Thymus (tissue), 11 donors: ENCODE results near the gene LEF1. TPM values are rescaled to one million over a fixed set of nuclear protein-coding genes. Genes with fewer than 3 reads are reported as not detected.

Source experiments
- DNase-seq, 9 donors: peaks; one replicate each; pipeline ENCODE4 v3.0.0-alpha.2; 2013; ENCODE audit warnings: low spot score in 9 of 9, low read depth in 6 of 9, missing footprints in 1 of 9
- H3K27ac ChIP-seq, 2 donors: one replicate each; pipeline ENCODE4 v1.5.1; 2013; ENCODE audit warnings: control low read depth in 1 of 2, low read depth in 1 of 2, low read length in 1 of 2, mild to moderate bottlenecking in 1 of 2, moderate library complexity in 1 of 2
- H3K27me3 ChIP-seq, 2 donors: one replicate each; pipeline ENCODE4 v1.5.1; 2013; ENCODE audit warnings: low read length in 1 of 2; ENCODE audit not compliant: control insufficient read depth in 2 of 2, insufficient read depth in 1 of 2
- H3K36me3 ChIP-seq, 2 donors: one replicate each; pipeline ENCODE4 v1.5.1; 2013; ENCODE audit warnings: low read length in 1 of 2, mild to moderate bottlenecking in 1 of 2, moderate library complexity in 1 of 2; ENCODE audit not compliant: control insufficient read depth in 2 of 2, insufficient read depth in 2 of 2
- H3K4me1 ChIP-seq, 2 donors: one replicate each; pipeline ENCODE4 v1.5.1; 2013; ENCODE audit warnings: low read length in 2 of 2; ENCODE audit not compliant: control insufficient read depth in 2 of 2, insufficient read depth in 2 of 2
- H3K4me3 ChIP-seq, 2 donors: one replicate each; pipeline ENCODE4 v1.5.1; 2013; ENCODE audit warnings: low read length in 2 of 2, control low read depth in 1 of 2, mild to moderate bottlenecking in 1 of 2
- H3K9me3 ChIP-seq, 2 donors: one replicate each; pipeline ENCODE4 v1.5.1; 2013; ENCODE audit warnings: low read length in 1 of 2, mild to moderate bottlenecking in 1 of 2; ENCODE audit not compliant: control insufficient read depth in 2 of 2, insufficient read depth in 1 of 2
- WGBS: extraction: QIAGEN DNeasy Blood & Tissue Kit; methylation state at CpG from one replicate; pipeline ENCODE4 v1.1.7; 2013; 5-methylcytosine and 5-hydroxymethylcytosine counted together
- polyA plus RNA-seq: library from polyadenylated mRNA; stranded (reverse); fragments of 200-250 nt; gene quantifications from one replicate; pipeline ENCODE4 v1.2.3, GENCODE V29; 2013
- total RNA-seq: library from RNA; stranded (reverse); fragments of 120-200 nt; gene quantifications from one replicate; pipeline ENCODE4 v1.2.4, GENCODE V29; 2013
- donor health status: healthy.

Gene LEF1
- total and polyA plus RNA-seq, 2 donors, result 536 to 655 TPM

DNA sequence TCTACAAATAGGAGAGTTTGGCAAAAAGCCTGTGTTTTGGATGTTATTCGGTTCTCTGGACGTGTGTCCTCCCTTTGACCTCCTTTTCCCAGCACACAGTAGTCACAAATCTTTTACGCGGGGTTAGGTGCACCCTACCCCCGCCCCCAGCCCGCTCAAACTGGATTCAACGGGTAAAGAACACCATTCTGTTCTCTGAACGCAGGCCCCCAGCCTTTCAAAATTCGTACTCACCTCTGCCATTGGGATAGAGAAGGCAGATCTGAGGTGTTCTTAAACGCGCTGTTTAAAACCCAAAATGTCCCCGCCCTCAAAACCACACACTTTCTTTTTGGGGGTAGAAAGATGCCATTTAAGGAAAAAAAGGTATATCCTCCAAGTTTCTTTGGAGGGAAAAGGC lies 2.7 kb downstream of the LEF1 start:
- 4% methylated on average over 12 of the region's 12 CpGs for WGBS
- DNase-seq, result peak in 7 of 9 donors; percentile 63 to 95 (median 87)
- Histone ChIP-seq H3K36me3 (peaks cover 12 to 43% of the 10 kb centered on the region in 2 donors), H3K27ac (peak overlapping the region; percentile 95 to 97), H3K9me3 (no peaks in the 10 kb centered on the region), H3K27me3 (peaks cover 0 to 24% of the 10 kb centered on the region in 2 donors), H3K4me3 (peak overlapping the region; percentile 68 to 91), H3K4me1 (peaks cover 10 to 16% of the 10 kb centered on the region in 2 donors)

GRCh38 chr4:108165586-108165985 lies 3.1 kb downstream of the LEF1 start:
- Histone ChIP-seq H3K4me3 (peak overlapping the region; percentile 68 to 91), H3K27ac (peak overlapping the region; percentile 95 to 97), H3K9me3 (no peaks in the 10 kb centered on the region), H3K36me3 (peaks cover 15 to 47% of the 10 kb centered on the region in 2 donors), H3K4me1 (peaks cover 7 to 14% of the 10 kb centered on the region in 2 donors), H3K27me3 (peaks cover 0 to 22% of the 10 kb centered on the region in 2 donors)
- DNase-seq, result peak in 2 of 9 donors; percentile 55 to 75
- 14% methylated on average over 10 of the region's 10 CpGs for WGBS

DNA sequence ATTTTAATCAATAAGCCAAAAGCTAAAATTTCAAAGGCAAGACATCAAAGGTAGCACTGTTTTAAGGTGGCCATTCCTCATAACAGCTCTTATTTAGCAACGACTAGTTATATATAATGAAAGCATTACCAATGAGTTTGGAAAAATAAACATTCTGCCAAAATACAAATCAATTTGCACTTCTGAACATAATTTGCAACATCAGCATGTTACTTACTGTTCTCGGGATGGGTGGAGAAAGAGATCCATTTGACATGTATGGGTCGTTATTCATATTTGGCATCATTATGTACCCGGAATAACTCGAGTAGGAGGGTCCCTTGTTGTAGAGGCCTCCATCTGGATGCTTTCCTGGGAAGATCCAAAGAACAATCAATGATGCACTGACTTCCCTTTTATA lies 5.4 kb downstream of the LEF1 start:
- H3K4me1 ChIP-seq, result peaks cover 2 to 9% of the 10 kb centered on the region in 2 donors
- H3K9me3 ChIP-seq, result no peaks in the 10 kb centered on the region
- H3K36me3 ChIP-seq, result peaks cover 18 to 67% of the 10 kb centered on the region in 2 donors
- peak in 1 of 9 donors; percentile 67 for DNase-seq
- H3K4me3 ChIP-seq, result peak overlapping the region; percentile 68 to 91
- peak overlapping the region; percentile 53 to 97 for H3K27ac ChIP-seq
- H3K27me3 ChIP-seq, result peaks cover 0 to 9% of the 10 kb centered on the region in 2 donors
- 9% methylated on average over 5 of the region's 5 CpGs for WGBS

DNA sequence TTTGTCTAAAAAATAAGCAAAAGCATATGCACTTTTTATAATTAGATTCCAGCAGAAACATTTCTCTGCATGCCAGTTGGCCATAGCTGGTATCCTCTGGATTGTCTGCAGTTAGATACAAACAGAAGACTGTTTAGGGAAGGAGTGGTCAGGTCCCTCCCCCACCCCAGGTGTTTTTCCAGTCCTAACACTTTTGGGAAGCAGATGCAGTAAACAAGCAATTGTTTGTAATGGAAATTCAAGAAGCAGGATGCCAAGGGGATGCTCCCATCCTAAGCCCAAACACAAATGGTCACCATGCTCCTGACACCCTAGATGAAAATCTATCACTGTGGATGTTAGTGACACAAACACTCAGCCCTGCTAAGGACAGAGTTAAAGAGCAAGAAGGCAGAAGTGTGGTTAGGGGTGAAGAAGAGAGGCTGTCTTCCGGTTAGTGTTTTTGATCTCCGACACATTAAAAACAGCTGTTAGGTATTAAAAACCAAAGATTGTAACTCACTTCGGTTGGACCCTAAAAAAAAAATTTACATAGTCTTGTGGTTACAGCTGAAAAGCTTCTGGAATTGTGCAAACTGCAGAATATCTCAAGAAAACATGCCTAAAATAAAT lies 7.9 kb downstream of the LEF1 start:
- Histone ChIP-seq H3K27me3 (peaks cover 0 to under 1% of the 10 kb centered on the region in 2 donors), H3K9me3 (no peaks in the 10 kb centered on the region), H3K27ac (peak overlapping the region; percentile 85 to 97), H3K4me1 (peaks cover 12 to 19% of the 10 kb centered on the region in 2 donors), H3K4me3 (peak overlapping the region; percentile 62 to 91), H3K36me3 (peaks cover 21 to 88% of the 10 kb centered on the region in 2 donors)
- peak in 3 of 9 donors; percentile 58 to 84 (median 65) for DNase-seq
- 4% methylated on average over 3 of the region's 3 CpGs for WGBS

DNA sequence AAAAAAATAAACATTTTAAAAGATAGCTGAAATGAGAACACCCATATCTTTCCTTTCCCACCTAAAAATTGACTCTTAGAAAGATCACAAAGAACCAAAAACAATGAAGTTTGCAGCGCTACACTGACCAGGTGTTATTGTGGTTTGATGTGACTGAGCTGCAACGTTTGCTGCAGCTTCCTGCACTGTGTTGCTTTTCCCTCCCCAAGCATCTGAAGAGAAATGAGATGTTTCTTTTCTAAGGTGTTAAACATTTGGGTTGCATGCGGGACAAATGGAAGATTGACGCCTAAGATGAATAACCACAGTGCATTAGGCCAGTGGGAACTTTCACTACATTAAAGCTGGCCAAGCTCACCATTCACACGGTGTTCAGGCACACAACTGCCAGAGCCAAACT lies 8.9 kb downstream of the LEF1 start:
- Histone ChIP-seq H3K9me3 (no peaks in the 10 kb centered on the region), H3K4me1 (peaks cover 16 to 27% of the 10 kb centered on the region in 2 donors), H3K27me3 (no peaks in the 10 kb centered on the region), H3K4me3 (peak overlapping the region; percentile 62 to 91), H3K36me3 (peaks cover 17 to 88% of the 10 kb centered on the region in 2 donors), H3K27ac (peak overlapping the region; percentile 85 to 97)
- DNase-seq, result peak in 3 of 9 donors; percentile 68 to 88 (median 71)
- WGBS, result 3% methylated on average over 5 of the region's 5 CpGs

DNA sequence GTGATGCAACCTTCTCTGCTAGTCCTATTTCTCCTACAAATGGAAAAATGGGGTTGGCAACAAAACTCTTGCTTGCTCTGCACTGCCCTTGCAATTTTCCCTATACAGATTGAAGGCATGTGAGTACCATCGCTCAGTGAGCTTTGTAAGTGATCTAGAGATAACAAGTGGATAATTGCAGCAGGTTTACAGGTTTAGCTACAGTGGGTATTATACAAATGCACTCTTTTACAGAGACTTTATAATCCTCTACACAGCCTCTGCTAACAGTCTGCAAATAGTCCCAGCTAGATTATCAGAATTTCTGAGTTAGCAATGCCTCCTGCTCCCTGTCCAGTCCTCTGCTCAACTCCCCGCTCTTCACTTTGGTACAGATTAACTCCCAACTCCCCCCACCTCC lies 11.1 kb downstream of the LEF1 start:
- 28% methylated on average over 2 of the region's 2 CpGs for WGBS
- peak in 1 of 9 donors; percentile 50 for DNase-seq
- no peaks in the 10 kb centered on the region for H3K27me3 ChIP-seq

DNA sequence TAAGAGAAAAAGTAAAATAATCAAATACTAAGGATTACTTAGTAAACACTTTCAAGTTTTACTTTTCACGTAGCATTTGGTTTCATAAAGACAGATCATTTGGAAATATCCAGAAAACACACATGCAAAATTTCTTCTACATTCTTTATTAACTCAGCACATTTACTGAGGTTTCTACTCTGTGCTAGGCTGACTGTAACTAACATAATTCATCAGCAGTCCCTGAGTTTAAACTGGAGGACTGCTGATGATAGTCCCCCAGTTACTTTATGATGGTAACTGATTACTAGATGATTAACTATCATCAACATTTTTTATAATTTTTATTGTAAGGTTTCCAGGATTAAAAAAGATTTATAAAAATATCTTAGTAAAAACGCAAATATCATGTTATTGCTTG lies 12.3 kb downstream of the LEF1 start:
- no peak for DNase-seq
- Histone ChIP-seq H3K36me3 (peaks cover 30 to 93% of the 10 kb centered on the region in 2 donors), H3K27me3 (no peaks in the 10 kb centered on the region), H3K4me1 (peaks cover 28 to 44% of the 10 kb centered on the region in 2 donors), H3K27ac (peak overlapping the region in 1 of 2 donors; percentile 32), H3K9me3 (no peaks in the 10 kb centered on the region), H3K4me3 (peak overlapping the region; percentile 62 to 91)
- 54% methylated on average over 2 of the region's 2 CpGs for WGBS

More for the DNA sequence above, 11.1 kb downstream of the LEF1 start:
- Histone ChIP-seq H3K27ac (peak overlapping the region; percentile 64 to 68), H3K9me3 (no peaks in the 10 kb centered on the region), H3K36me3 (peaks cover 22 to 92% of the 10 kb centered on the region in 2 donors), H3K4me1 (peaks cover 21 to 34% of the 10 kb centered on the region in 2 donors), H3K4me3 (peak overlapping the region; percentile 62 to 91)

DNA sequence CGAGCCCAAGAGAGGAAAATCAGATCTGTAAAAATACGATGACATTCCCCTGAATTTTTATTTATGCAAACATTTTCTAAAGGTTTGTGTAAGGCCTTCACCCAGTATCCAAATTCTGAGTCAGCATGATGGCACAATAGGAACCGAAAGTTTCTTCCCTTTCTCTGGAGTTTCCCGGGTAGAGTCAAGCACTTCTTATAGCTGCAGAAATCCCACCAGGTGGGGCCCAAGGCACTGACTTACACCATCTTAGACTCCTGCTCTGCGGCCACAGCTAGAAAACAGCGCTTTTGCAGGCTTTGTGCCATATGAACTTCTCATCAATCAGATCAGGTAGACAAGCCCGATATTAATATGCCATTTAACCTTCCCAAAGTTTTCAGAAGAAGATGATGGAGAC lies 13.4 kb downstream of the LEF1 start:
- whole genome bisulfite sequencing, result 76% methylated on average over 7 of the region's 7 CpGs
- peaks cover 29 to 93% of the 10 kb centered on the region in 2 donors for H3K36me3 ChIP-seq
- H3K4me1 ChIP-seq, result peaks cover 28 to 43% of the 10 kb centered on the region in 2 donors
- peak in 1 of 9 donors; percentile 68 for DNase-seq
- peak overlapping the region; percentile 4 to 10 for H3K4me3 ChIP-seq
- H3K9me3 ChIP-seq, result no peaks in the 10 kb centered on the region
- H3K27ac ChIP-seq, result peak overlapping the region; percentile 6 to 32
- no peaks in the 10 kb centered on the region for H3K27me3 ChIP-seq

GRCh38 chr4:108152980-108153379 lies 15.8 kb downstream of the LEF1 start:
- H3K27ac ChIP-seq, result no peak overlapping the region

More at GRCh38 chr4:108152980-108153379, 15.8 kb downstream of the LEF1 start:
- Histone ChIP-seq H3K4me1 (peaks cover 27 to 42% of the 10 kb centered on the region in 2 donors), H3K36me3 (peaks cover 27 to 91% of the 10 kb centered on the region in 2 donors), H3K9me3 (no peaks in the 10 kb centered on the region), H3K4me3 (no peak overlapping the region), H3K27me3 (no peaks in the 10 kb centered on the region)
- peak in 1 of 9 donors; percentile 16 for DNase-seq
- WGBS, result 82% methylated on average over 1 of the region's 1 CpG
